ENCODE data around the gene KLHDC7A.

The KLHDC7A gene

GRCh38 chr1:18494304-18494703 lies 13.6 kb downstream of the KLHDC7A start:
- no peak overlapping the region for H3K4me3 ChIP-seq (ENCODE audit: low read depth, low read length)
- TF ChIP-seq CTCF (IDR thresholded peaks at IDR 0.05; ENCODE audit: borderline replicate concordance, insufficient read depth, low read depth, low read length): no peak

- no peak overlapping the region for H3K4me3 ChIP-seq (ENCODE audit: low read depth, low read length)
- TF ChIP-seq CTCF (IDR thresholded peaks at IDR 0.05; ENCODE audit: borderline replicate concordance, insufficient read depth, low read depth, low read length): no peak
These were observed 14.9 kb downstream of the KLHDC7A start for GRCh38 chr1:18495635-18496034.

GRCh38 chr1:18496056-18496455 lies 15.3 kb downstream of the KLHDC7A start:
- TF ChIP-seq CTCF (IDR thresholded peaks at IDR 0.05; ENCODE audit: borderline replicate concordance, insufficient read depth, low read depth, low read length): no peak
- H3K4me3 ChIP-seq (ENCODE audit: low read depth, low read length): no peak overlapping the region

- TF ChIP-seq CTCF (IDR thresholded peaks at IDR 0.05; ENCODE audit: borderline replicate concordance, insufficient read depth, low read depth, low read length): no peak
- H3K4me3 ChIP-seq (ENCODE audit: low read depth, low read length): no peak overlapping the region
These were observed 15.9 kb downstream of the KLHDC7A start for GRCh38 chr1:18496497-18497235.

GRCh38 chr1:18501833-18502232 lies 21.1 kb downstream of the KLHDC7A start:
- no peak overlapping the region for H3K4me3 ChIP-seq (ENCODE audit: low read depth, low read length)
- no peak for TF ChIP-seq CTCF (IDR thresholded peaks at IDR 0.05; ENCODE audit: borderline replicate concordance, insufficient read depth, low read depth, low read length)

- no peak for TF ChIP-seq CTCF (IDR thresholded peaks at IDR 0.05; ENCODE audit: borderline replicate concordance, insufficient read depth, low read depth, low read length)
- H3K4me3 ChIP-seq (ENCODE audit: low read depth, low read length): no peak overlapping the region
These were observed 23.9 kb downstream of the KLHDC7A start for GRCh38 chr1:18504609-18505008.

GRCh38 chr1:18505666-18506065 lies 24.9 kb downstream of the KLHDC7A start:
- no peak overlapping the region for H3K4me3 ChIP-seq (ENCODE audit: low read depth, low read length)
- TF ChIP-seq CTCF (IDR thresholded peaks at IDR 0.05; ENCODE audit: borderline replicate concordance, insufficient read depth, low read depth, low read length): no peak

All from GM12875 (cell line).